ENCODE data around the gene GHRH.

The GHRH gene

DNA sequence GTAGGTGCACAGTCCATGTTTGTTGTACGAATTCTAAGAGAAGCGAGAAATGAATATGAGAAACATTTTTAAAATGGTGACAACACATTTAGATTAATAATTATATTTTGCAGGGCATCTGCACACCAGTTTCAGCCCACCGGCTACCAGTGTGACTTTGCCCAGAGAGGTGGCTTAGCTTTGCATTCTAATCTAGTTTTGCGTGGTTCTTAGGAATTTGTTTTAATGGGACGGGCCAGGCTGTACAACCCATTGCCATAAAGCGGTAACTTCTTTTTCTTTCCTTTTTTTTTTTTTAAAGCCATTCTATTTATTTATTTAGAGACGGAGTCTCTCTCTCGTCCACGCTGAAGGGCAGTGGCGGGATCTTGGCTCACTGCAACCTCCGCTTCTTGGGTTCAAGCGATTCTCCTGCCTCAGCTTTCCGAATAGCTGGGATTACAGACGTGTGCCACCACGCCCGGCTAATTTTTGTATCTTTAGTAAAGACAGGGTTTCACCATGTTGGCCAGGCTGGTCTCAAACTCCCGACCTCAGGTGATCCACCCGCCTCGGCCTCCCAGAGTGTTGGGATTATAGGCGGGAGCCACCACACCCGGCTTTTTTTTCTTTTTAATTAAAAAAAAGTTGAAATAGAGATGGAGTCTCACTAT, 28.7 kb upstream of the GHRH start:
- DNase-seq, result no peak

DNA sequence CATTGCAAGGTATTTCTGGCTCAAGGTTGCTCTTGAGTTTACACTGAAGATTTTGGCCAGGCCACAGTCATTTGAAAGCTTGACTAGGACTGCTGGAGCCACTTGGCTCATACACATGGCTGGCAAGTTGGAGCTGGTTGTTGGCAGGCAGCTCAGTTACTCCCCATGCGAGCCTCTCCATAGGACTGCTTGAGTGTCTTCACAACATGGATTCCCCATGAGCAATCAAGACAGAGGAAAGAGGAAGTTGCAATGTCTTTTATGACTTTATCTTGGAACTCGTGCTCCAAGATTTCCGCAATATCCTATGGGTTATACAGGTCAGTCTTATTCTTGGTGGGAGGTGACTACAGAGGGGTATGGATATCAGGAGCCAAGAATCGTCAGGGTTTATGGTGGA, 26.5 kb upstream of the GHRH start:
- no peak for DNase-seq

DNA sequence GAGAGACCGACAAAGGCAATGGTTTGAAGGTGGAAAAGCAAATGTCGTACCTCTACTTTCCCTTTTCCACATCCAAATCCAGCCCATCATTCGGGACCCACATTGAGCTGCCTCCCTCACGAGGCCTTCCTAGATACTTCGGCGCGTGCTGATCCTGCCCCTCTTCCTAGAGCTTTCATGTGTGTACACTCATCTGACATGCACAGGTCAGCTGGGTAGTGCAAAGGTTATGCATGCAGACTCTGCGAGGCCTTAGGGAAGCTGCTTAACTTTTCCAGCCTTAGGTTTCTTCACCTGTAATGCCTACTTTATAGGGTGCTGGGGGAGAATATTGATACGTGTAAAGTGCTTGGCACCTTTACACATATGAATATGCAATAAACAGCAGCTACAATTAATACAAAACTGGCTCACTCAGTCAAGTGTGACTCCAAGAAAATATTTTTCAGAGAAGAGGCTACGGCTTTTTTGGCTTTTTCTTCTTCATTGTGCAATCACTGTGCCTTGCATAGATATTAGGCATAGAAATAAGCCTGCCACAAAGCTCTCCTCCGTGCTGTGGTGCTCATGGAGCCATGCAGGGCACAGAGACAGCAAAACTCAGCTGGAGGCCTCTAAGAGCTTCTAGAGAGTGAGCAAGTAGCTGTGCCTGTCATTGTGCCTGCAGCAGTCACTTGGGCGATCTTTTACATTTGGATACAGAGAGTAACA, 24.2 kb upstream of the GHRH start:
- no peak for DNase-seq

DNA sequence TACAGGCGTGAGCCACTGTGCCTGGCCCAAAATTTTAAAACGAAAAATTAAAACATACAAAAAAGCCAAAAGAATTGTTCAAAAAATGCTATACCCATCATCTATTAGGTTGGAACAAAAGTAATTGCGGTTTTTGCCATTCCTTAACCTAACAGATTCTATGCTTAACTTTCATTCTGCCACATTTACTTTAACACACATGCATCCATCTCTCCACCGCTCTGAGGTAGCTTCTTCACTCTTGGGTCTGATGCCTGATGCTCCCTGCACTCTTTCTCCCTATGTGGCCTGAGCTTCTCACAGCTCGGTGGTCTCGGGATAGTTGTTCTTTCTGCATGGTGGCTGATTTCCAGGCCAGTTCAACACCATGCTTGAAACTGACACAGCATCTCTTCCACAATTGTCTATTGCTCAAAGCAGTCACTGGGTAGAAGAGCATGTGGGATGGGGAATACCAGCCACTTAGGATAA, 23.1 kb upstream of the GHRH start:
- DNase-seq, result no peak

DNA sequence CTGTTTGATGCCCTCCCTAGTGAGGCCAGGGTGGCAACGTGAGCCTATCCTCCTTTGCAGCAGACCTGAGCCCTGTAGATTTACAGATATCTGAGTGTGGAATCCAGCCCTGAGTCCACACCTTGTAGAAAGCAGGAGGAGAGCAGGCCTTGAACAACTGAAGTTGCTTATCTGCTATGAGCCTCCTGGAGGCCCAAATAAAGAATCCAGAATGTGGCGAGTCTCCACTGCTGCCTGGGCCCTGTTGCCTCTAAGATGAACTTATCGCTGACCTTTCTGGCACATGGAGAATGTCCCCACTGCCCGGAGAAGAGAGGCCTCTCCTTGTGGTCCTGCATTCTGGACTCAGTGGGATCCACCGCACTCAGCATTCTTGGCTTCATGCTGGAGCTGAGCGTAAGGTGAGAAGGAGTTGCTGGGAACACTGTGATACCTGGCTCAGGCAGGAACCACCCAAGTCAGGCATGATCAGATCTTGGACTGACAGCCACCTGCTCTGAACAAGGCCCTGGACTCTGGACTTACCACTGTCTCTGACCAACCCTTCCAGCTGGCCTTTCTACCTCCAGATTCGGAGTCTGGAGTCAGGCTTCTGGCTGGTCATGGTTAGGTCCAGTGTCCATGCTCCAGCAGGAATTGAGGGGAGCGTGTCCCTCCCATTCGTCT, 22.0 kb upstream of the GHRH start:
- DNase-seq, result no peak

DNA sequence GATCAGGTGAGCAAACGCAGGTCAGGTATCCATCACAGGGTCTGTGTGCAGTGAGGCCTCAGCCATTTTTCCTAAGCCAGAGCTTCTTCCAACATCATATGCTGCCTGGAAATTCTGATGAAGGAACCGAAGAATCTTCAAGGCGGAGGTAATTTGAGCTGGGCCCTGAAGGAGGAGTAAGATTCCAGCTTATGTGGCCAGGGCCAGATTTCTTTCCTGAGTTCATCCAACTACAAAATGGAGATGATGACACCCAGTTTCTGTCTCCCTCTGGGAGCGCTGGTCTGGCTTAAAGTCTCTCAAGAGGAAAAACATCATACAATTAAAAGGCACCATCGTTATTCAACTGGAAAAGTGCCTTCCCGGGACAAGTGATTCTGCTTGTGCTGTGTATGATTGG, 20.9 kb upstream of the GHRH start:
- DNase-seq, result no peak

DNA sequence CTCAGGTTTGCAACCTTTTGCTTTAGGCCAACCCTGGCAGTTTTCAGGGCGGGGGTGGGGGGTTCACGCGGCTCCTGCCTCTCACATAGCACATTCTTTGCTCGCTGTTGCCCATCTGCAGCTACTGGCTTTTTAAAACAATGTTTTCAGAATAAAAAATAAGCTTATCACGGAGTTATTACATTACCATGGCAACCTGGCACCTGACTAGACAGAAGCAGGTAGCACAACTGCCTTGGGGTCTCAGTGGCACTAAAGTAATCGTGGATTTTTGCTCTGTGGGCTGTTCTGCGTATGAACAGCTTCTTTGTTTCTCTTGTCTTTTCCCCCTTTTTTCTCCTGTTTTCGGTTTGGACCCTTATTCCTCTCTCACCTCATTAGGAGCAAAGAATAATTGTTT, 18.8 kb upstream of the GHRH start:
- DNase-seq, result no peak

DNA sequence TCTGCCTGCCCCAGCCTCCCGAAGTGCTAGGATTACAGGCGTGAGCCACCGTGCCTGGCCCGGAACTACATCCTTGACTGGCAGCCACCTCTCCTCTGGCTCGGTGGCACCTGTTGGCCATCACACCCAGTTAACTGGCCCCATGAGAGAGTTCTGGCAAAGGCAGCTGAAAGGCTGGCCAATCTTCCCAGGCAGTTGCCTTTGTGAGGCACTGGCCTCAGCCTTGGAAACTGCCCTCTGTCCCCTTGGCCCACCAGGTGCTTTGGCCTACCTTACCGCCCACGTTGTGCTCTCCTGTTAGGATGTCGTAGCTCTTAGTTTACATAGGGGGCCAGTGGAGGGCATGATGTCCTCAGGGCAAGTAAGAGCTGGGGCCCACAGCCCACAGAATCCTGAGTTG, 18.2 kb upstream of the GHRH start:
- no peak for DNase-seq

DNA sequence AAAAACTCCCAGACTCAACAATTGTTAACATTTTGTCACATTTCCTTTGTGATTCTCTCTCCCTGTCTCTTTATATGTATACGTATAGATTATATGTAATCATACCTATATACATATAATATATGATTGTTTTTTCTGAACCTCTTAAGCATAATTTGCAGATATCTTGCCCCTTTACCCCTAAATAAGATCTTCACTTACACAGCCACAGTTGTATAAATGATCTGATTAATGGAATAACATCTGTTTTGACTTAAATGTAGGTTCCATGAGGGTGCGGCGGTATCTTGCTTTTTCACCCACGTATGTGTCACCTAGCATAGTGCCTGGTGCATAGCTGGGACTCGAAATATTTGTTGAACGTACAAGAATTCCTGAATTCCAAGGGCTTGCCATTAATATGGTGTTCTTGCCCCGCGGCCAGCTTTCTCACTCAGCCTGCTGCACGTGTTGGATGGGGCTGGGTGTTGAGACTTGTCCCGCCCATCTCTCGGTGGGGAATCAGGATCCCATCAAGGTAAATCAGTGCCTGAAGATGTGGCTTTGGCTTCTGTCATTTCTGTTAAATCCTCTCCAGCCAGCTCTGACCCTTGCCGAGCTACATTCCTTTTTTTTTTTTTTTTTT, 17.5 kb upstream of the GHRH start:
- DNase-seq, result no peak

DNA sequence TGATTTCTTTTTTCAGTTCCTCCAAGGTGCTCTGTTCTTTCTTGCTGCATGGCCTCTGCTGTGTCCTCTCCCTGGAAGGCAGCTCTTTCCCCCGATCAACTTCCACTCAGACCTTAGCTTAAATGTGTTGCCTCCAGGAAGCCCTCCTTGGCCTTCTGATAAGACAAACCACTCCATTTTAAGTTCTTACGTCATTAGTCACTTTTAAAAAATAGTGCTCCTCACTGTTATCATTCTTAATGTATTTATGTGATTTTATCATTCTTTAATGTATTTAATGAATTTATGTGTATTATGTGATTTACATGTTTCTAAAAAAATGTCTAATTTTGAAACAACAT, 15.6 kb upstream of the GHRH start:
- no peak for DNase-seq

DNA sequence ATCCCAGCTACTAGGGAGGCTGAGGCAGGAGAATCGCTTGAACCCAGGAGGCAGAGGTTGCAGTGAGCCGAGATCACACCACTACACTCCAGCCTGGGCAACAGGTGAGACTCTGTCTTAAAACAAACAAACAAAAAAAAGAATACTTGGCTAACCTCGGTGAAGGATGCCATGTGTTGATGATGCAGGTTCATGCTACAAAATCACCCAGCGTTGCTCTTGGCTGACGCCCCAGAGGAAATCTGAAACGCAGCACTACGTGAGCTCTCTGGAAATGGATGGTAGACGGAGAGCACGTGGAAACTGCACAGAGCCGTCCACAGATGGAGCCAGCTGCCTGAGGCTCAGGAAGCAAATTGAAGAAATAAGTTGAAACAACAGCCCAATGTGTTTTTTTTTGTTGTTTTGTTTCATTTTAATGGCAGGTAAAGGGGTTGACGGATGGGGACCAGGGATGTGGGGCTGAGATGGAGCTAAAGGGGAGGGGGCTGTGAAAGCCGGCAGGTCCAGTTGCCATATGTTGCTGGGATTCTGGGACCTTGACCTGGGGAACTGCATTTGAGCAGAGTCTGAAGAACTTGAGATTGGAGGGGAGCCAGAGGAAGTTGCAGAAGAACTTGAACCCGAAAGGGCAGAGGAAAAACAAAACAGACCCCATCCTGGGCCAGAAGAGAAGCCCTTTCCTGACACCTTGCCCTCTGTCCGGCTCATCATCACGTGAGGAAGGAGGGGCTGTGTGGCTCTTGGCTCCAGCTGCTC, 15.1 kb upstream of the GHRH start:
- DNase-seq, result peak; percentile 69

DNA sequence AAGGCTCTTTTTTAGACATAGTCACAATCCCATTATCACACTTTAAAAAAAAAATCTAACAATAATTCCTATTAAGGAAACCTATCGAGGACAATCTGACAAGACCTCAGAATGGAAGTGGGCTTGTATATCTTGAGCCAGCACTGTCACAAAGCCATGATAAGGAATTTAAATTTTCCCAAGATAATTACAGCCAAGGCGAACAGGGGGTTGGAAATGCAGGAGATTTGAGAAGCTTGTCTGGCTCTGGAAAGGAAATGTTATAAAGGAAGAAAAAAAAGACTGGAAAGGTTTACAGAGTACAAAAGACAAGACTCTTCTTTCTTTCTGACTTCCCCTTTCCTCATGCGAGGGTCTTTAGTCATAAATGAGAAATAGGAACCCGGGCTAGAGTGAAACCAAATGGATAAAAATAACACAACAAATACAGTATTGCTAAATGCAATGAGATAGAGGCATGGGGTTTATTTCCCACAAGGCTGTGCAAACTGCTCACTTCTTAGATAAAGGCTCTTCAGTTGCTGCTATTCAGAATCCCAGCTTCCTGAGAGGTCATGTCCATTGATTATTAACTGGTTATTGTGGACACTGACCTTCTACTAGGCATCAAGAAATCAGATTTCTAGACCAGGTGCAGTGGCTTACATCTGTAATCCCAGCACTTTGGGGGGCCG, 13.4 kb upstream of the GHRH start:
- no peak for DNase-seq

DNA sequence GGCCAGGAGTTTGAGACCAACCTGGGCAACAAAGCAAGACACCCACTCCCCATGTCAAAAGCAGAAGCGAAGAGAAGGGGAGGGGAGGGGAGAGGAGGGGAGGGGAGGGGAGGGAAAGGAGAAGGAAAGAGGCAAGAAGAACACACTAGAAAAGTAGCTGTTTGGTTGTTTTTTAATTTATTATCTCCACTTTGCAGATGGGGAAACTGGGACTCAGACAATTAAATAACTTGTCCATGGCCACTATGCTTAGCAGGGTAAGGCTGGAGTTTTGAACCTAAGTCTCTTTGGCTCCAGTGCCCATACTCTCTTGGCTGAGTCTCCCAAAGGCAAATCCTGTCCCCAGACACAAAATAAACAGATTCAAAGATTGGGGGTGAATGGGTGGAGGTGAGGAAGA, 12.4 kb upstream of the GHRH start:
- no peak for DNase-seq

DNA sequence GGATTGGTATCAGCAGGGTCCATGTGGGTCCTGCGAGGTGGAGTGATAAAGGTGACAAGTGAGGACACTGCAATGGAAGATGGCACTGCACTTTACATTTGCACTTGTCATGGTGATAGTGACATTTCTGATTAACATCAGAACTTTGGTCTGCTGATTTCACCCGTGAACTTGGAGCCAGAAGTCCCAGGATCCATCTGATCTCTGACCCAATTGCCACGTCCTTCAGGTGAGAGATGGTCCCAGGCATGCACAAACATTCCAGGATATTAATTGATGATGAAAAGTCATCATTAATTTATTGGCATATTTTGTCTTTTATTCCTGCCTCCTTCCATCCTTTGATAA, 9.8 kb upstream of the GHRH start:
- DNase-seq, result no peak

DNA sequence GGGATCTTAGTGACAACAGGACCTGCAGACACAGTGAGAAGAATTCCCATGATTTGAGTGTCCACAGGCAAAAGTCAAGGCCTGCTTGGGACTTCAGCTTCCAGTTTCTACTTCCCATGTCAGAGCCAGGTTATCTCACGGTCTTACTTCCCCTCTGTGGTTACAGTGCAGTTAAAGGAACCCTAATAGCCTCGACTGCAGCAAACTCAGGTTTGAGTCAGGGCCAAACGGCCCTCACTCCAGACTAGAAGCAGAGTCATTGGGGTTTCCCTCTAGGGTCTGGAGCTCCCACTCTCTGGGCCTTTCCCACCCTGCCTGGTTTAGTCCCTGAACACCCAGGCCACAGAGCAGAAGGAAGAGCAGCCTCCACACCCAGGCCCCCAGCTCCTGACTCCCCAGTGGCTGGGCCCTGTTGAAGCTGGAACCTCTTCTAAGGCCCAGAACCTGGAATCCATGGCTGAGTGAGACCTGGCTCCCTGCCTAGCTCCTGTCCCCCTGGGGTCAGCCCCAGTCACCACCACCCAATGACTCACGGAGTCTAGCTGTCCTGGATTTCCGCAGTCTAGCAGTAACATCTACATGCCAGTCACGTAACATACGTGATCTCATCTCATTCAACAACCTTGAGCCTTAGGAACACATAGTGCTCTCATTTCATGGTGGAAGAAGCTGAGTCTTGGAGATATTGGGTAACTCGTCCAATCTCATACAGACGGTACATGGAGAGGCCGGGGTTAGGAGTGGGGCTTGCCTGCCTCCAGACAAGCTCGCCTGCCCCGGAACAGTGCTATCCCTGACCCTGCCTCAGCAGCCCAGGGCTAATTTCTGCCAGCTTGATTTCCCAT, 9.2 kb upstream of the GHRH start:
- no peak for DNase-seq

DNA sequence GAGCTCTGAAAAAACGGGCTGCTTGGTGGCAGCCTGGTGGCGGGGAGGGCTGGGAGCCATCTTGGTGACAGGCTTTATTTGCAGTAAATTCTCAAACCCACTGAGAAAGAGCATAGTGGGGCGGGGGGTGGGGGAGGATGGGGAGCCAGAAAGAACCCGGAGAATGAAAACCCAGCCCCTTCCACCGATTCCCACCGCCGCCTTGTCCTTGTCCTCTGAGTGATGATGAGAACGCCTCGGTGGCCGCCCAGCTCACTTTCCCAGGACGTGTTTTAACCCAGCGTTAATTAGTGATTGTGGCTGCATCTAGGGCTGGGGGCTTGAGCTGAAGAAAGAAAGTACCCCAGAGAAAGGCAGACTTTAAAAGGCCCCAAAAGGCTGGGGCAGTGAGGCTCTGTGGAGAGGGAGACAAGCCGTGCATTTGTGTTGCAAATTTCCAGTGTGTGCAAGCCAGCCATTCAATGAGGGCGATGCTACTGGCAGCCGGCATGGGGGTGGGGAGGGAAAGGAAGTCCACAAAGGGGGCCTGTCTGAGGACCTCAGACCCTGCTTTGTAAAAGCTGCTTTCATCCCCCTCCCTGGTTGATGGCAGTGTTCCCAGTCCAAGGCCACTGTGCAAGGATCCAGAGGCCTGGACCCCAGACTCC, 6.2 kb upstream of the GHRH start:
- DNase-seq, result no peak

DNA sequence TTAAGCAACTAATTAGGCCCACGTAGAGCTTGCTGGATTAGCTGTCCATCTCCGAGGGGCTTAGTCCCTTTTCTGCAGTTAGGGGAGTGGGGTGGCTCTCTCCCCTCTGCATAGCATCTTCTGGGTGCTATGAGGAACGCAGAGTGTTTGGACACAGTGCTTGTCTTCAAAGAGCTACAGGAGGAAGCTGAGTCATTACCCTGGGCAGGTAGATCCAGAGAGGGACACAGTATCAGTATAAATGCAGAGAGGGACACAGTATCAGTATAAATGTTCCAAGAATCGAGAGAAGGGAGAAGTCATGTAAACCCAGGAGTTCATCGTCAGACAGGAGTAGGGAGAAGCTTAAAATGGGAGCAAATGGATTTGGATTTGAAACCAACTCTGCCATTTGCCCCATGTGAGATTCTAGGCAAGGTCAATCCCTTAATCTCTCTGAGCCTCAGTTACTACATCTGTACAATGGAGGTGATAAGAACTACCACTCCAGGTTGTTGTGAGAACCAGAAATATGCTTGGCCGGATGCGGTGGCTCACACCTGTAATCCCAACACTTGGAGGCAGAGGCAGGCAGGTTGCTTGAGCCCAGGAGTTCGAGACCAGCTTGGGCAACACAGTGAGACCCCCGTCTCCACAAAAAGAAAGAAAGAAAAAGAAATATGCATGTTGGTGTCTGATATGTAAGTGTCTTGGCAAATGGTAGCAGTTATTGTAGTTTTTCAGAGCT, 5.5 kb upstream of the GHRH start:
- DNase-seq, result no peak

DNA sequence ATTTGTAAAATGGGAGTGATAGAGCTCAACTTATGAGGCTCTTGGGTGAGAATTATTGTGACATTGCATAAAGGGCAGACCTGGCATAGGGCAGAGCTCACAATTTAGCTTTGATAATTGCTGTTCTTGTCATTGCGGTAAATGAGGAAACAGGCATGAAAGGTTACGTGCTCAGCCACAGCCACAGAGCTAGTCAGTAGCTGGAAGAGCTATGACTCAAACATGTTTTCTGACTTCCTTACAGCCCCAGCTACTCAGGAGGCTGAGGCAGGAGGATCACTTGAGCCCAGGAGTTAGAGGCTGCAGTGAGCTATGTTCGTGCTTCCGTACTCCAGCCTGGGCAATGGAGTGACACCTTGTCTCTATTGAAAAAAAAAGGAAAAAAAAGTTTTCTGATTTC, 3.5 kb upstream of the GHRH start:
- no peak for DNase-seq

DNA sequence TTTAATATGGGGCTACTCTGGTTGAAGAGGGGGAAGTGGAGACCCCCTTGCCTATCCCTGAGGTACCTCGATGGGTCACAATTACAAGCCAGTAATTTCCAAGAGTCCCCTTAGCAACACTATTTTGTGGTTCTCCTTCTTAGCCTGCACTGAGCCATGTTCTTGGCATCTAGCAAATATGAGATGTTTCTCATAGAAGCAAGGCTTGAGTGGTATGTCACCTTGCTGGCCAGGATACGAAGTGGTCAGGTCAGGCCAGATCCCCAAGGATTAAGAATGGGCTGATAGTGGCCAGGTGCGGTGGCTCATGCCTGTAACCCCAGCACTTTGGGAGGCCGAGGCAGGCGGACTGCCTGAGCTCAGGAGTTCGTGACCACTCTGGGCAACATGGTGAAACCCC, 2.1 kb upstream of the GHRH start:
- DNase-seq, result no peak

DNA sequence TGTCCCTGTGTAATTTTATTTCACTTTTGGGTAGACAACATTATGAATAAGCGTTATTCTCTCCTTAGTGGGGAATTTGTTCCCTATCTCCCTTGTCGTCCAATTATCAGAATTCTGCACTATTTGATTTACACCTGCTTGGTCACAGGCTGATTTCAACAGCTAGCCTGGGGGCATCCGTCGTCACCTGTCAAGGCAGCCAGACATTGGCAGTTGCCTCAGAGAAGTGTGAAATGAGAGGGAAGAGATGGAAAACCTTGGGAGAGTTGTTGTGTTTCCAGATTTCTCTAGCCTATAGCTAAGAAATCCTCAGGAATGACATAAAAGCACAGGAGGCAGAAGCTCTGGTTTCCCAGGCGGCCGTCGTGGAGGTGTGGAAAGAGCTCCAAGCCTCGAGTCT, 891 bp upstream of the GHRH start:
- no peak for DNase-seq

DNA sequence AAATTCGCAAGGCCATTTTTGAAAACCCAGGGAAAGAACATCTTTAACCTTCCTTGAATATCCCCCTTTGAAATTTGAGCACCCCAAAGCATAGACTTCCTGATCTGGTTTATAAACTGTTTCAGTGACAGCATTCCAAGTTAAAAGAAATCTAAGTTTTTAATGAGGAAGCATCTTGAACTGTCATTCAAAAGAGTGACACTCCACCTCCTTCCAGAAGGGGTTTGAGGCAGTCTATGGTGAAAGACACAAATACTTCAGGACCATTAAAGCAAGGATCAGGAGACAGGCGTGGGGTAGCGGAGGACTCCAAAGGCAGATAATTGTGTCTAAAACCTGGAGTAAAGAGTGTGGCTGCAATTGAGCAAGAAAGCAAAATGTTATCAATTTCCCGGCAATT, 691 bp downstream of the GHRH start:
- no peak for DNase-seq
